Smooth muscle cell (in vitro differentiated cells): ENCODE data around the gene TMPRSS9. TPM values are rescaled to one million over a fixed set of nuclear protein-coding genes. Genes with fewer than 3 reads are reported as not detected.

Source experiments
- DNase-seq: peaks from one replicate; lab custom pipeline; 2025; ENCODE audit not compliant: unreplicated experiment; lab: John Stamatoyannopoulos, UW
- H2AFZ ChIP-seq: fragments of 200-600 bp; sonication (generic); 2 replicates; pipeline ENCODE4 v1.6.0; 2016; ENCODE audit warnings: antibody characterized with exemption, low read depth, mild to moderate bottlenecking
- H3F3A ChIP-seq: fragments of 200-600 bp; sonication (generic); 2 replicates; pipeline ENCODE4 v1.6.0; 2017; ENCODE audit warnings: antibody characterized with exemption, low read depth
- H3K27ac ChIP-seq: fragments of 200-600 bp; sonication (generic); 2 replicates; pipeline ENCODE4 v1.5.1; 2016; ENCODE audit warnings: low read depth, mild to moderate bottlenecking
- H3K27me3 ChIP-seq: fragments of 200-600 bp; sonication (generic); 2 replicates; pipeline ENCODE4 v1.6.1; 2016; ENCODE audit warnings: low read depth, mild to moderate bottlenecking
- H3K36me3 ChIP-seq: fragments of 200-600 bp; sonication (generic); 2 replicates; pipeline ENCODE4 v1.5.1; 2016; ENCODE audit warnings: low read depth
- H3K4me1 ChIP-seq: fragments of 200-600 bp; sonication (generic); 2 replicates; pipeline ENCODE4 v1.5.1; 2016; ENCODE audit warnings: low read depth
- H3K4me2 ChIP-seq: fragments of 200-600 bp; sonication (generic); 2 replicates; pipeline ENCODE4 v1.6.0; 2016; ENCODE audit warnings: mild to moderate bottlenecking
- H3K4me3 ChIP-seq: fragments of 200-600 bp; sonication (generic); 2 replicates; pipeline ENCODE4 v1.5.1; 2016; ENCODE audit warnings: mild to moderate bottlenecking
- H3K79me2 ChIP-seq: fragments of 200-600 bp; sonication (generic); 2 replicates; pipeline ENCODE4 v1.6.0; 2016; ENCODE audit warnings: low read depth, mild to moderate bottlenecking
- H3K9ac ChIP-seq: fragments of 200-600 bp; sonication (generic); 2 replicates; pipeline ENCODE4 v1.6.0; 2016; ENCODE audit warnings: low read depth
- H3K9me3 ChIP-seq: fragments of 200-600 bp; sonication (generic); replicated peaks from 2 replicates; pipeline ENCODE4 v1.5.1; 2016; ENCODE audit warnings: low read depth
- H4K20me1 ChIP-seq: fragments of 200-600 bp; sonication (generic); 2 replicates; pipeline ENCODE4 v1.6.0; 2016; ENCODE audit warnings: low read depth
- CTCF ChIP-seq: fragments of 200-600 bp; sonication (generic); IDR thresholded peaks from 2 replicates; pipeline ENCODE4 v1.5.1; 2017; ENCODE audit warnings: borderline replicate concordance, mild to moderate bottlenecking, antibody characterized with exemption; ENCODE audit not compliant: insufficient read depth, poor library complexity, severe bottlenecking
- WGBS: methylation state at CpG from one replicate; pipeline ENCODE4 v1.1.7; 2016; ENCODE audit warnings: low lambda C conversion rate; 5-methylcytosine and 5-hydroxymethylcytosine counted together
- polyA plus RNA-seq: library from polyadenylated mRNA; unstranded; fragments of >200 nt; fragmentation: Nextera tagmentation; extraction: Ambion mirVana; gene quantifications from 2 replicates; pipeline ENCODE4 v1.2.1, GENCODE V29; 2016
- total RNA-seq: library from RNA; depleted of rRNA; stranded (reverse); fragments of >200 nt; gene quantifications from 2 replicates; pipeline ENCODE4 v1.2.3, GENCODE V29; 2014

The TMPRSS9 gene
- total and polyA plus RNA-seq, 2 experiments from 2014 or later: 0.05 TPM; not detected in 1

- Histone ChIP-seq H3K27me3 (no peaks in the 10 kb centered on the region), H4K20me1 (peaks cover 27% of the 10 kb centered on the region), H3F3A (peaks cover 3% of the 10 kb centered on the region), H3K9ac (no peak overlapping the region), H3K27ac (no peak overlapping the region), H3K4me3 (no peak overlapping the region), H3K9me3 (no peaks in the 10 kb centered on the region), H3K4me2 (no peak overlapping the region), H3K36me3 (no peaks in the 10 kb centered on the region), H3K79me2 (peaks cover 14% of the 10 kb centered on the region), H3K4me1 (no peaks in the 10 kb centered on the region), H2AFZ (no peak overlapping the region)
- DNase-seq: no peak
- WGBS: 98% methylated on average over 2 of the region's 2 CpGs
- TF ChIP-seq CTCF: no peak
These were observed 60.4 kb downstream of the TMPRSS9 start for GRCh38 chr19:2420490-2420889.

GRCh38 chr19:2421581-2422306 lies 61.7 kb downstream of the TMPRSS9 start:
- H3K9ac ChIP-seq: no peak overlapping the region
- no peak overlapping the region for H2AFZ ChIP-seq
- H3K9me3 ChIP-seq: no peaks in the 10 kb centered on the region
- no peak overlapping the region for H3K27ac ChIP-seq
- no peak for TF ChIP-seq CTCF
- H3K4me2 ChIP-seq: no peak overlapping the region
- no peaks in the 10 kb centered on the region for H3K36me3 ChIP-seq
- H3K27me3 ChIP-seq: no peaks in the 10 kb centered on the region
- DNase-seq: no peak
- H4K20me1 ChIP-seq: peaks cover 39% of the 10 kb centered on the region
- H3K79me2 ChIP-seq: peaks cover 26% of the 10 kb centered on the region
- 97% methylated on average over 20 of the region's 23 CpGs for WGBS
- H3K4me1 ChIP-seq: peaks cover 6% of the 10 kb centered on the region
- H3F3A ChIP-seq: peaks cover 3% of the 10 kb centered on the region
- no peak overlapping the region for H3K4me3 ChIP-seq

- no peak overlapping the region for H3K27ac ChIP-seq
- peaks cover 4% of the 10 kb centered on the region for H3F3A ChIP-seq
- peaks cover 32% of the 10 kb centered on the region for H3K79me2 ChIP-seq
- H3K4me1 ChIP-seq: peaks cover 12% of the 10 kb centered on the region
- no peaks in the 10 kb centered on the region for H3K27me3 ChIP-seq
- WGBS: 95% methylated on average over 18 of the region's 19 CpGs
- no peak overlapping the region for H3K4me3 ChIP-seq
- H2AFZ ChIP-seq: no peak overlapping the region
- no peak for TF ChIP-seq CTCF
- H4K20me1 ChIP-seq: peaks cover 42% of the 10 kb centered on the region
- no peaks in the 10 kb centered on the region for H3K9me3 ChIP-seq
- H3K36me3 ChIP-seq: no peaks in the 10 kb centered on the region
- no peak for DNase-seq
- no peak overlapping the region for H3K4me2 ChIP-seq
- H3K9ac ChIP-seq: no peak overlapping the region
These were observed 63.2 kb downstream of the TMPRSS9 start for GRCh38 chr19:2423071-2423914.
